Activated gamma-delta T cell (primary cell): ENCODE measurements around the gene LEPROT.
"Not testable (repeated sequence)": the region's sequence is repeated elsewhere in the genome, so short reads cannot be mapped to it uniquely, and the experiment has no call there.

Experiments
- DNase-seq: peaks from one replicate; lab custom pipeline; 2025; lab: John Stamatoyannopoulos, UW

Gene LEPROT

DNA sequence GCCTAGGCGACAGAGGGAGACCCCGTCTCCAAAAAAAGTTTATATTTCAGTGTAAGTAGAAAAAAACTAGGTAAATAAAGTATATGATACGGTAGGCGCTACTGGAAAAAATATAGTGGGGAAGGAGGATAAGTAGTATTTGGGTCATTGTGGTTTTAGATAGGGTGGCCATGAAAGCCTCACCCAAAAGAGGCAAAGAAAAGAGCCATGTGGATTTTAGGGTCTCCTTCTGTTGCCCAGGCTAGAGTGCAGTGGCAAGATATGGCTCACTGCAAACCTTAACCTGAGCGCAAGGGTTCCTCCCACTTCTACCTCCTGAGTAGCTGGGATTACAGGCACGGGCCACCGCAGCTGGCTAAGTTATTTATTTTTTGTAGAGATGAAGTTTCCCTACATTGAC is 17.1 kb downstream of the LEPROT start:
- no peak for DNase-seq

DNA sequence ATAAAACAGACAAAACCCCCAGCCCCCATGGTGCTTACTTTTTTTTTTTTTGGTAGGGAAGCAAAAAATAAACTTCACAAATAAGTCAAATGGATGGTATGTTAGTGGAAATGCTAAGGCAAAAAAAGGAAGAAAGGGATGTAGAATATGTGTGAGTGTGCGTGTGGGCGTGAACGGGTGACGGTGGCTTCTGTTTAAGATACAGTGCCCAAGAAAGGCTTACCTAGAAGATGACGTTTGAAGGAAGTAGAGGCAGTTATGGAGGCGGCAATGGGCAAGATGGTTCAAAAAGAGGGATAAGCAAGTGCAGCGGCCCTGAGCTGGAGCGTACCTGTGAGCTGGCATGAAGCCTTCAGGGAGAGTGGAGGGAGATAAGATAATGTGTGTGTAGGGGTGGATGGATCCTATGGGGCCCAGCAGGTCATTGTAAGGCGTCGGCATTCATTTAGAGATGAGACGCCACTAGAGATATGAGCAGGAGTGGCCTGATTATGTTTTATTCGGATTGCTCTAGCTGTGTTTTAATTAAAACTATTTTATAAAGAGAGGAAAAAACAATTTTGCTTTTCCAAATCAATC is 19.9 kb downstream of the LEPROT start:
- no peak for DNase-seq

DNA sequence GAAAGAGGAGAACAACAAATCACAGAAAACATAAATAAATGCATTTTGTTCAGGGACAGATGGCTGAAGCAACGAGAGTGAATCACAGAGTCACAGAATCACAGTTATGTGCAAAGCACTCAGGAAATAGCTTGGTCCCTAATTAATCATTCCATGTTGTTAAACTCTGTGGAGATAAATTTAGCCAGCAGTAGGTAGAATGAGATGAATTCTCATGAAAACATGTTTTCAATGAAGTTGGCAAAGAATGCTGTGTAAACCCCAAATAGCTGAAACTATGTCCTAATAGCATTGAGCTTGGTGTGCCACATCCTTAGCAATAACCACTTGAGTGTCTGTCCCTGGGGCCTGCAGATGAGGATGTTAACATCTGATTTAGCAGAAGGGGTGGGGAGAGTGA is 20.4 kb downstream of the LEPROT start:
- DNase-seq: no peak

- DNase-seq: no peak
Observed at GRCh38 chr1:65441464-65441863, 21.0 kb downstream of the LEPROT start.

GRCh38 chr1:65442442-65442841 is 22.0 kb downstream of the LEPROT start:
- no peak for DNase-seq

DNA sequence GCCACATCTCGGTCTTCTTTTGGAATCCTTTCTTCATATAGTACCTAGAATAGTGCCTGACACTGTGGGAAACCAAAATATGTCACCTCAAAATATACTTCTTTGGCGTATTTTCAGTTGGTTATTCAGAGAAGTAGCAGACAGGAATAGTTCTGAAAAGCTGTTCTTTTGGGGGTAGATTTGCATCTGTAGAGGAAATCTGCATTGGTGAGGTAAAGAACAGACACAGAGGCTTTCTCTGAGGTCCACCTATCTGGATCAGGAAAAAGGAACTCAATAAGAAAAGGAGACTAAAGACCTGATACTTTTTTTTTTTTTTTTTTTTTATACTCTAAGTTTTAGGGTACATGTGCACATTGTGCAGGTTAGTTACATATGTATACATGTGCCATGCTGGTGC is 23.2 kb downstream of the LEPROT start:
- no peak for DNase-seq

DNA sequence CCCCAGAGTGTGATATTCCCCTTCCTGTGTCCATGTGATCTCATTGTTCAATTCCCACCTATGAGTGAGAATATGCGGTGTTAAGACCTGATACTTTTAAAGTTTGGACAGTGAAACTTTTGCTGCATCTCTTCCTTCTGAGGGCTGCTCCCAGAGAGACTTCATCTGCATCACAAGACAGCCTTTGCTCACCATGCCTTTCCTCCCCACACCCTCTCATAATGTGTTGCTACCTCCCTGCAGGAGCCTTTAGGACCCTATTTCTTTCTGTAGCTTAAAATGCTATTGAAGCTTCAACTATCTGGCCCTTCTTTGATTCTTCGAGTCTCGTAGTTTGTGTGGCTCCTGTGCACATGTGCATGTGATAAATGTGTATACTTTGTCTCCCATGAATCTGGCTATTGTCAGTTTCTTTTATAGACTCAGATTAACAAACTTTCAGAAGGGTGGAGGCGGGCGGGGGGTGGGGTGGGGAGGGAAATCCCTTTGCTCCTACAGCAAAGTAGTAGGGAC is 23.7 kb downstream of the LEPROT start:
- no peak for DNase-seq

GRCh38 chr1:65445837-65446236 is 25.4 kb downstream of the LEPROT start:
- DNase-seq: no peak

DNA sequence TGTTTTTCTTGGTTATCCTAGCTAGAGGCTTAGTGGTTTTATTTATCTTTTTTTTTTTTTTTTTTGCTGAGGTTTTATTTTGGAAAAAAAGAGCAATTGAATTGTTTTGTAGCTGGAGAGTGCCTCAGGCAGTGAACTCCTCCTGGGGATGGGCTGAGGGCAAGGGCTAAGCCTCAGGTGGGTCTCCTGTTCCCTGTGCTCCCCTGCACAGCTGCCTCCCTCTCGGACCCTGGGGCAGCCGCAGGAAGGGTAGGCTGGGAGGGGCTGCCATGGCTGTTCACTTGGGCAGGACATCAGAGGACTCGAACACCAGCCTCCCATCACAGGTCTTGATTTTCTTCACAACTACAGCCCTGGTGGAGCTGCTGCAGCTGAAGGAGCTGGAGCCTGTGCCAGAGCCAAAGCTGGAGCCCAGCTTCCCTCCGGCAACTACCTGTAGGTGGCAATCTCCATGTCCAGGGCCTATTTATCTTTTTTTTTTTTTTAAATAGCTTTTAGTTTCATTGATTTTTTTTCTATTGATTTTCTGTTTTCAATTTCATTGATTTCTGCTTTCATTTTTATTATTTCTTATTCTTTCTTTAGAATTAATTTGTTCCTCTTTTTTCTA is 28.9 kb downstream of the LEPROT start:
- no peak for DNase-seq

- not testable (repeated sequence) for DNase-seq
Observed at GRCh38 chr1:65455678-65456077, 35.2 kb downstream of the LEPROT start.

DNA sequence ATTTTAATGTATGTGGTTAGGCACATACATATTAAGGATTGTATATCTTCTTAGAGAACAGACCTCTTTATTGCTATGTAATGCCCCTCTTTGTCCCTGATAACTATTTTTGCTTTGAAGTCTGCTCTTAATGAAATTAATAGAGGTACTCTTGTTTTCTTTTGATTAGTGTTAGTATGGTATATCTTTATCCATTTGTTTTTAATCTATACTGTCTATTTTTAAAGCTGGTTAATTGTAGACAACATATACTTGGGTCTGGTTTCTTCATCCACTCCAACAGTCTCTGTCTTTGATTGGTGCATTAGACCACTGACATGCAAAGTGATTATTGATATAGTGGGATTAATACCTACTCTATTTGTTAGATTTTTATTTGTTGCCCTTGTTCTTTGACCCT is 36.0 kb downstream of the LEPROT start:
- no peak for DNase-seq

- DNase-seq: no peak
Observed at GRCh38 chr1:65457868-65458267, 37.4 kb downstream of the LEPROT start.

- DNase-seq: no peak
Observed at GRCh38 chr1:65458730-65459396, 38.4 kb downstream of the LEPROT start.

GRCh38 chr1:65459397-65459768 is 38.9 kb downstream of the LEPROT start:
- no peak for DNase-seq

GRCh38 chr1:65465837-65466236 is 45.4 kb downstream of the LEPROT start:
- not testable (repeated sequence) for DNase-seq

- no peak for DNase-seq
Observed at GRCh38 chr1:65467536-65467935, 47.1 kb downstream of the LEPROT start.

GRCh38 chr1:65469126-65469888 is 48.8 kb downstream of the LEPROT start:
- DNase-seq: no peak

DNA sequence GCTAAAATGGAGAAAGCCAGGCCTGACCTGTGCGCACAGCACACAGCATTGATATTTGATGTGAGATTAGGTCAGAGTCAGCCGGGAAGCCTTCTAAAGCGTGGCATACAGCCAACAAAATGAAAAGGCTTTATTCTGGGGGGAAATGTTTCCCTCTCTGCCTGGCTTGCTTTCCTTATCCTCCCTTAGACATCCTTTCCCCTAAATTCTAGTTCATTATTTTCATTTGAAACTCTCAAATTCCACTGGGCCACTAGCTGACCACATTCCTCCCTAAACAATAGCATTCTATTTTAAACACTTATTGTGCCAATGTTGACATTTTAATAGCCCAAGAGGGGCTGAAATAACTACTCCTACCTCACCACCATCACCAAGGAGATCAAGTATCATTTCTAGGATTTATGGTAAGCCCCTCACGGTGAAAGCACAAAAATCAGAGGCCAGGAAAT is 49.4 kb downstream of the LEPROT start:
- no peak for DNase-seq

- no peak for DNase-seq
Observed at GRCh38 chr1:65470766-65471165, 50.3 kb downstream of the LEPROT start.

DNA sequence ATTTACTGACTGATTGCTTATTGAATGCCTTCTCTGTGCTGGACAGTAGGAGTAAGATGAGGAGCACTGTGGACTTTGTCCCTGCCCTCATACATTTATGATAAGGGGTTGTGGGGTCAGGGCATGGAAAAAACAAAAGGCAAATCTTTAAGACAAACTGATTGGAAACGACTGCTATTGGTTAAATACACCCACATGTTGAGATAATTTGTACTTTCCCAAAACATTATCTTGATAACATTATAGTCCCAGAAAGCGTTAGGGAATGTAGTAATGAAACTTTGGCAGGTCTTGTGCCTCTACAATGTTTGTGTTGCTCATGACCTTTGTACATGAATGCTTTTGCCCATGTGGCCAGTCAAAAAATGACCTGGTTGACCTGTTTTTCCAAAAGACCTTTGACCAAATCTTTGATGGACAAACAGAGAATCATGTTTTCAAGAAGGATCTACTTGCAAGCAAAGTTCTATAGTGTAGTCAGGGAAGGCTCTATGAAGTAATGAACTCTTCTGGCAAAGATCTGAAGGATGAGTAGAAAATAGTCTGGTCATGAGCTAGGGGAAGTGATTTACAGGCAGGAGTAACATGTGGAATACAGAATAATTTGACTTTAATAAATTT is 50.9 kb downstream of the LEPROT start:
- DNase-seq: no peak

DNA sequence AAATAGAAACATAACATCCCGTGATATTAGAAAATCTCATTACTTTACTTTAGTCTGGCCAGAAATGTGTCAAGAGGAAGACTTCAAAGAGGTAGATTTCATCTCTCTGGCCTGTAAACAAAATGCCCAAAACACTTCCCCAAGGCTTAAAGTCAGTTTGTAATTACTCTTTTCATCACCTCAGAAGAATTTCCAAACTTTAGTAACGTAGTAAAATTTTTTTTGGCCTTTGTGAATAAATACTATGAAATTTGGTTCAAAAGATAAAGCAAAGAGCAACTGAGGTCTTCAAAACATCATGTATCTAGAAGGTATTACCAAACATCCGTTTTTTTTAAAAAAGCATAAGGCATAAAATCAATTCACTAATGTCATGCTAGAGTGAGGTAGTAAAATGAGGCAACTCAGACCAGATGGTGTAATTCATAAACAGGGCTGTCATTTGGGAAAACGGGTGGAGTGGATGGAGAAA is 51.4 kb downstream of the LEPROT start:
- no peak for DNase-seq

- DNase-seq: no peak
Observed at GRCh38 chr1:65476327-65476726, 55.9 kb downstream of the LEPROT start.
